NAMALWA (cell line): ENCODE measurements around the gene GLB1L2.

ENCODE experiments used
- DNase-seq: peaks from one replicate; pipeline ENCODE4 v3.0.0-alpha.2; 2015; ENCODE audit warnings: low spot score

The GLB1L2 gene

DNA sequence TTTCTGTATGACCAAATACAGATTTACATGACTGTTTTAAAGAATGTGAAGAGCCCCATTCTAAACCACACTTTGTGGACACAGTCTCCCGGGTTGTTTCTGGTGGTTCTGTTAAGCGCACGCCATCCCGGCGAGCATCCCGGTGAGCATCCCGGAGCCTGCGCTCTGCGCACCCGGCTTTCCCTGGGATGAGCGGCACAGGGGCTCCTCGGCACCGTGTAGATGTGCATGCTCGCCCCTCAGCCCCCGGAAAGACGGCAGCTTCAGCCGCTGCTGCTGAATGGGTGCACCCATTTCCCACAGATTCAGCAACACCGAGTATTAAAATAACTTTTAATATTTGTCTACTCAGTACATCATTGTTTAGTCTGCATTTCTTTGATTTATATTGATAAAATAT lies 36.0 kb downstream of the GLB1L2 start:
- DNase-seq: no peak

DNA sequence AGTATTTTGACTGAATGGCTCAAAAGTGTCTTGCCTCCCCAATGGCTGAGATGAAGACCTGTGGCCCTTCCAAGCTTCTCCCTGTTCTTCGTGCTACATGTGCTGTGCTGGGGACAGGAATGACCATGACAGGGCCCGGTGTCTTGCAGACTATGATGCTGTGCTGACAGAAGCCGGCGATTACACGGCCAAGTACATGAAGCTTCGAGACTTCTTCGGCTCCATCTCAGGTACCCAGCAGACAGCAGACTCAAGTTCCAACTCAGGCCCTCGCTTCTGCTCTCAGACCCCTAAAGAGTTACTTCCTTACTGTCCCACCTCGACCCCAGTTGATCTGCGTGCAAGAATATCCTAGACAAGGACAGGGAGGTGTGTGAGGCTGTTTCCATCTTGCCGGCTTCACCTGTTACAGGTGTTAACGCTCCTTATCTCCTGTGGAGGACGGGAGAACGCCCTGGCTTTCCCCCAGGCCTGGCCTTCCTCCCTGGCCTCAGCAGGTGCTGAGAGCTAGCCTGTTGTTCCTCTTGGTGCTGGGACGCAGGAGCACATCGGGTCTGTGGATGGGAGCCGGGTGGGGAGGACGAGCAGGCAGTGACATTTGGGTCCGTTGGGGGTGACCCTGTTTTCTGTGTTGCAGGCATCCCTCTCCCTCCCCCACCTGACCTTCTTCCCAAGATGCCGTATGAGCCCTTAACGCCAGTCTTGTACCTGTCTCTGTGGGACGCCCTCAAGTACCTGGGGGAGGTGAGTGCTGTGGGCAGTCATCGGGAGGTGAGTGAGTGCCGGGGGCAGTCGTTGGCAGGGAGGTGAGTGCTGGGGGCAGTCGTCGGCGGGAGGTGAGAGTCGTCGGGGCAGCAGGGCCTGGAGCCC lies 38.1 kb downstream of the GLB1L2 start:
- DNase-seq: no peak

DNA sequence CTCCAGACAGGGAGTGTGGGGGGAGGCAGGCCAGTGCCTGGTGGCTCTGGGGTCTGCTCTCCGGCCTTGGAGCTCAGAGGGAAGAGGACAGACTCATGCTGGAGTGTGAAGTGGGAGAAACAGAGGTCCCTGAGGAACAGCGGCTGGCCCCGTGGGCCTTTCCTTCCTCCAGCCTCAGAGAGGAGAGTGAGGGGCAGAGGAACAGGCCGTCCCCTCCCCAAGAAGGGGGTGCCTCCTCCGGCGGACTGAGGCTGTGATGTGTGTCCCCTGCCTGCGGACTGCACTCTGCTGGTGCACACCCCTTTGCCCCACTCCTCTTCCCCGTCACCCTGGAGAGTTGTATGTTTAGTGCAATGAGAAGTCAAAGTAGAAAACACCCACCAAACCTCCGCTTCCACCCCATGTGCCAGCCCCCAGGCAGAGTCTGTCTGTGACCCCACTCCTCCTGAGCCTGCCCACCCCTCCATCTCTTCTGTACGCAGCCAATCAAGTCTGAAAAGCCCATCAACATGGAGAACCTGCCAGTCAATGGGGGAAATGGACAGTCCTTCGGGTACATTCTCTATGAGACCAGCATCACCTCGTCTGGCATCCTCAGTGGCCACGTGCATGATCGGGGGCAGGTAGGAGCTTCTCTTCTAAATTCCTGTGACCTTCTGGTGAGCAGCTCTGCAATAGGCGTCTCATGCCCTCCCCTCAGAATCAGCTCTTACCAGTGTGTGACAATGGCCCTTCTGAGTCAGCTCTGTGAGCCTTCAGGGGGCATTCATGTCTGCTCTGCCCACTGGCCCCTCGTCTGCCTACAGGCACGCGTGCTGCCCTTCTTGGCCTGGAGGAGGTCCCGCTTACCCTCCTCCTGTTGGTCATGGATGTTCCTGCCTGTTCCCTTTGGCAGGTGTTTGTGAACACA lies 39.0 kb downstream of the GLB1L2 start:
- no peak for DNase-seq

DNA sequence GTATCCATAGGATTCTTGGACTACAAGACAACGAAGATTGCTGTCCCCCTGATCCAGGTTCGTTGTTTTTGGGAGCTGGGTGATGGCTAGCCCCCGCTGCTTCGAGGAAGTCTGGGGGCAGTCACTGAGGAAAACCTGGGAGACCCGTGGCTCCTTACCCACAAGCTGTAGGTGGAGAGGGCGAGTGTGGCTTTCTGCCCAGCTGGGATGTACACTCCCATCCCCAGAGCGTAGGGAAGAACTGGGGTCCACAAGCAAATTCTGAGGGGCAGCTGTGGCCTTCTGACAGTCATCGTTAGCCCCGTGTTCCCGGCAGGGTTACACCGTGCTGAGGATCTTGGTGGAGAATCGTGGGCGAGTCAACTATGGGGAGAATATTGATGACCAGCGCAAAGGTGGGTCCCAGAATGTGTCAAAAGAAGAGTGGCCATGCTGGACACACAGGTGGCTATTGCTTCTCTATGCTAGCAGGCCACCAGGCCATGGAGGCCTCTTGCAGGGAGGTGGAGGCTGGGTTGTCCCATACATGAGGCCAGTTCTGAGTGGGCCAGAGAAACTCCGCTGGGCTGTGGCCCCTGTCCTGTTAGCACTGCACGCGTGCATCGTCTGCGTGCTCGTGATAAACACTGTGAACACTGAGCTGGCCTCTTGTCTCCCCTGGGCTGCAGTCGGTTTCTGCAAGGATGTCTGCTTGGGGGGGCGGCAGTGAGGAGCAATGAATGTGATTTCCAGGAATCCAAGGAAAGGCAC lies 39.8 kb downstream of the GLB1L2 start:
- DNase-seq: no peak

DNA sequence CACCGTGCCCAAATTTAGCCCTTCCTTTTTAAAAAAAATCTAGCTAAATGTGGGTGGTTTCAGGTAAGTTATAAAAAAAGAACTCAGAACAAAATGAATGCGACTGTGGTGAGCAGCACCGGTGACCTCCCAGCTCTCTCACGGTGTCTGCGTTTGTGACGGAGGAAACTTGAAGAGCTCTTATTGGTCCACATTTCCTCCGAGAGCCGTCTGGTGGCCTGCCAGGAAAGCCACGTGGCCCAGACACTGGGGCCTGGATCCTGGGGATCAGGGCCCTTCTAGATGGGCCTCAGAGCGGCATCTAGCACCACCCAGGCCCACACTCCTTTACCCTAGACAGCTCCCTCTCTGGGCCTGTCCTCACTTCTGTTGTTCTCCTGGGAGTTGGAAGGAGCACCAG lies 40.7 kb downstream of the GLB1L2 start:
- no peak for DNase-seq

DNA sequence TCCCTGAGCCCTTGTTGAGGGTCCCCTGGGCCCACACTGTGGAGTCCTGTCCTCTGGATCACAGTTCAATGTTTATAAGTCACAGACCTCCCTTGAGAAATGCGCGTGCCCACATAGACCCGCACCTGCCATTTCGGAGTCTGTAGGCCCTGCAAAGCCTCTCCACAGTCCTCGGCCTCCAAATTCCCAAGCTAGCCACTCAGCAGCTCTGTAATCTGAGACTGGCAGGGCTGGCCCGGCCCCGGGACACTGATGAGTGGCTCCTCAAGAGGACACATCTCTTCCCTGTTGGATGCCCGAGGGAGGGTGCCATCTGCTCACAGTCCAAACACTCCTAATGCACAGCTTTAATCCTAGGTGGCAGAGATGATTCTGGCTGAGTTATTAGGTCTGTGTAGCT lies 41.2 kb downstream of the GLB1L2 start:
- no peak for DNase-seq

DNA sequence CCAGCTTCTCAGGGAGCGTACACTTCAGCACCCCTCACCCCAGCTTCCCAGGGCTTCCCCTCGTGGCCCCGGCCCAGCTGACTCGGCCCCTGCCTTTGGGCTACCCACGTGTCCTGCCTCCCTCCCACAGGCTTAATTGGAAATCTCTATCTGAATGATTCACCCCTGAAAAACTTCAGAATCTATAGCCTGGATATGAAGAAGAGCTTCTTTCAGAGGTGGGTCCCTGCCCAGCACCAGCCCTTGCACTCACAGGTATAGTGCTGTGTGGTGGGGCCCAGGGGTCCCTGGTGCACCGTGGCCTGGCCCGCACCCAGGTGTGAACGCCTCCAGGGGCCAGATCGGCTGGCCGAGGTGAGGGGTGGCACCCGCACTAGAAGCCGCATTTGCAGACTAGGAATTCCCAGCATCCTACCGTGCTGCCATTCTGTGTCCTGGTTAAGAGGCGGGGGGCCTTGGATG lies 41.8 kb downstream of the GLB1L2 start:
- DNase-seq: no peak

DNA sequence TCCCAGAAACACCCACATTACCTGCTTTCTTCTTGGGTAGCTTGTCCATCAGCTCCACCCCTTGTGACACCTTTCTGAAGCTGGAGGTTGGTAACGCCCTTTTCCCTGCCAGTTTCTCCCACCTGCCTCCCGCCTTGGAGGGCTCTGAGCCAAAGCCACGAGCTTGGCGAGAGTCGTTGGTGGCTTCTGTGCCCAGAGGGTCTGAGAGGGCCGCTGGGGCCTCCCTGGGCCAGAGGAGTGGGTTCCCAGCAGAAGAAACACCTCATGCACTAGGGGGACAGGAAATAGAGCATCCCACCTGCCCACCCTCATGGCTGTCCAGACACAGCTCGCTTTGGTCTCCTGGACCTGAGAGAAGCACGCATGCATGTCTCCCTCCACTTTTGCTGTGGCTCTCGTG lies 42.4 kb downstream of the GLB1L2 start:
- no peak for DNase-seq

DNA sequence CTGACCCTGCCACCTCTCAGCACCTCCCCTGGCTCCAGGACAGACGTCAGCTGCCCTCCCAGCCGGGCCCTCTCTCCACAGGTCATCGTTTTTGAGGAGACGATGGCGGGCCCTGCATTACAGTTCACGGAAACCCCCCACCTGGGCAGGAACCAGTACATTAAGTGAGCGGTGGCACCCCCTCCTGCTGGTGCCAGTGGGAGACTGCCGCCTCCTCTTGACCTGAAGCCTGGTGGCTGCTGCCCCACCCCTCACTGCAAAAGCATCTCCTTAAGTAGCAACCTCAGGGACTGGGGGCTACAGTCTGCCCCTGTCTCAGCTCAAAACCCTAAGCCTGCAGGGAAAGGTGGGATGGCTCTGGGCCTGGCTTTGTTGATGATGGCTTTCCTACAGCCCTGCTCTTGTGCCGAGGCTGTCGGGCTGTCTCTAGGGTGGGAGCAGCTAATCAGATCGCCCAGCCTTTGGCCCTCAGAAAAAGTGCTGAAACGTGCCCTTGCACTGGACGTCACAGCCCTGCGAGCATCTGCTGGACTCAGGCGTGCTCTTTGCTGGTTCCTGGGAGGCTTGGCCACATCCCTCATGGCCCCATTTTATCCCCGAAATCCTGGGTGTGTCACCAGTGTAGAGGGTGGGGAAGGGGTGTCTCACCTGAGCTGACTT lies 43.2 kb downstream of the GLB1L2 start:
- no peak for DNase-seq

DNA sequence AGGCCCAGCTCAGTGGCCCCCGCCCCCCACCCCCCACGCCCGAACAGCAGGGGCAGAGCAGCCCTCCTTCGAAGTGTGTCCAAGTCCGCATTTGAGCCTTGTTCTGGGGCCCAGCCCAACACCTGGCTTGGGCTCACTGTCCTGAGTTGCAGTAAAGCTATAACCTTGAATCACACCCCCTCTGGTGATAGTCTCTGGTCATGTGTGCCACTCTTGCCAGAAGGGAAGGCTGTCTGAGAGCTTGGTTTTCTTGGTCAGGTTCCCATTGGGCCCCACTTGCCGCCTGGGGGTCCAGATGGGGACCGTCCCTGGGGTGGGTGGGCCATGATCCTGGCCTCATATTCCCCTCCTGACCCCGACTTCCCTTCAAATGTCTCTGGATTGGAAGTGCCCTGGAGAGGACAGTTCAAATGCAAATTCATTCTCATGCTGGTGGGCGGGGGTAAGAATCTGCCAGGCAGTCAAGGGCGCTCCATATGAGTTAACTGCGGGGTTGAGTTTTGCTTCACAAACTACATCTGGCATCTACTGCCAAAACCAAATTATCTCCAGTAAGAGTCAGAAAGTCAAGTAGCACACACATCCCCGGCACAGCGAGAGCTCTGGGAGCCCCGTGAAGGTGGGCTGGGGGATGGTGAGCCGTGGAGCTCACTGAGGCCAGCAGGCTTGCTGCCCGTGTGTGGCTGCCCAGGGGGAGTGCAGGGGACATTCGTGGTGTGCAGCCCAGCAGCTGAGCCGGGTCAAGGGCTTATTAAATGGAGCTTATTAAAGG lies 44.5 kb downstream of the GLB1L2 start:
- DNase-seq: no peak

DNA sequence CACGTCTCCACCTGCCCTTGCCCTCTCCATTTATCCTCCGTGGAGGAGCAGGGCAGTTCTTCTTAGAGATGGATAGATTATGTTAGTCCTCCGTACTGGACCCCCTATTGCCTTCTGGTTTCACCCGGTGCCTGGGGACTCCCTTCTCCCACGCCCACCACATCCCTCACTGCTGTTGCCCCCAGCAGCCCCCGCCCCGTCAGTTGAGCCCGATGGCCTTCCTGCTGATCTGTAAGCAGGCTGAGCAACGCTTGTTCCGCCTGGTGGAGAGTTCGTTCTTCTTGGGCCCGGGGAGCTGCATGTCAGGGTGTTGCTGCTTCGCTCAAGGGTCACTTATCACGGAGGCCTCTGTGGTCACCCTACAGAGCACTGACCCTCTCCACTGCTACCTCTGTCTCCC lies 46.1 kb downstream of the GLB1L2 start:
- DNase-seq: no peak

DNA sequence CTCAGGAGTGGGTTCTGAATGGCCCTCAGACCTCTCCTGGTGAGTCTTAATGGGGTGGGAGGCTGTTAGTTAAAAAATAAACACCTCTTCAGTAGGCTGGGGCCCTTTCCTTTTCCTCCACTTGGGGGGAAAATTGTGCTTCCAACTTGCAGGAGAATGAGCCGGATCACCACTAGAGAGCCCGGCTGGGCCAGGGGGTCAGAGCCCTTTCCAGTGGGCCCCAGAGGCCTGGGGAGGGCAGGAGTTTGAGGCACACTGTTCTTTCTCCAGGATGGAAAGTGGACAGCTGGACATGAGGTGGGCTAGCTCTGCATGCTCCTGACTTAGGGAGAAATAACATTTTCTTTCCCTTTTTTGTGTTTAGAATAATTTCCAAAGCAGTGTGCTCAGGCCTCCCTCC lies 47.5 kb downstream of the GLB1L2 start:
- no peak for DNase-seq

DNA sequence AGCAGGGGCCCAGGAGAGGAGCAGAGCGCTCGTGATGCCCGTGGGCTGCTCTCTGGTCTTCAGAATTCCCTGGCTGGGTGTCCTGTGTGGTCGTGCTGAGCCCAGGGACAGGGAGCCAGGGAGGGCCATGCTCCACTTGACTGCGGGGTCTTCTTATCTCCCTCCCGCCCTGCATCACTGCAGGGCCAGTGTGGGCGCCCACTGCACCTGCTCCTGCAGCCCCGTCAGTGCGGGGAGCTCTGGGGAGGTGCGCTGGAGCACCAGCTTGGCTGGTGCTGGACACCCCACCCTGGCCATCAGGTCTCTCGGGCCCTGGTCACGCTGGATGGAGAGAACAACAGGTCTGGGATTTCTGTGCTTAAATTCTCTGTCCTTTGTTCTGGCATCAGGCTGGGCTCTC lies 48.4 kb downstream of the GLB1L2 start:
- no peak for DNase-seq

DNA sequence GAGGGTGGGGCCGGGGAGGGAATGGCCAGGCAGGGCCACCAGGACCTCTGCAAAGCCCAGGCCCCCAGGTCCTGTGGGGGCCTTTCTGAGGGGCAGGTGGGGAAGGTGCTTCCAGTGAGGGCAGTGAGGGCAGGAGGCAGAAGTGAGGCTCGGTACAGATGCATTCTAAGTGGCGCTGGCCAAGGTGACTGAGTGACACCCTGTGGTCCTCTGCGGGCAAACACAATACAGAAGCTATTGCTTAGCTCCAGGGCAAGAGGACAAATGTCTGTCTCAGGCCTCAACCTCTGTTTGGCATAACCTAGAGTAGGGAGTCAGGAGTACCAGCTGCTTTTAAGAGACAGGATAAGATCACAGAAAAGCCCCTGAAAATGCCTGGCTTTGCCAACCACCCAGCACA lies 49.0 kb downstream of the GLB1L2 start:
- no peak for DNase-seq

DNA sequence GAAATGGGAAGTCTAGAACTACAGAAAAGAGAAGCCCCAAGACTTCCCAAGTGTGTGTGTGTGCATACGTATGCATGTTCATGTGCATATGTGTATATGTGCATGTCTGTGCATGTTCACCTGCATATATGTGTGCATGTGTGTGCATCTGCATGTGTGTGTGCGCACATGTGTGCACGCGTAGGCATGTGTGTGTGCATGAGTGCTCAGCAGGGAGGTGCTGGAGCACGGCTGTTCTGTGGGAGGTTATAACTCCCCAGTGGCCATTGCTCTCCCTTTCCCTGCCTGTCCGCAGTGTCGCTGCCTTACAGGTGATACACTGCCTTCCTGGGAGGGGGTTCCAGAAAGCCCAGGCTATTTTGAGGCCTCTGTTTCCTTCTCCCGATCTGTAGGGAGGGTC lies 50.5 kb downstream of the GLB1L2 start:
- no peak for DNase-seq

DNA sequence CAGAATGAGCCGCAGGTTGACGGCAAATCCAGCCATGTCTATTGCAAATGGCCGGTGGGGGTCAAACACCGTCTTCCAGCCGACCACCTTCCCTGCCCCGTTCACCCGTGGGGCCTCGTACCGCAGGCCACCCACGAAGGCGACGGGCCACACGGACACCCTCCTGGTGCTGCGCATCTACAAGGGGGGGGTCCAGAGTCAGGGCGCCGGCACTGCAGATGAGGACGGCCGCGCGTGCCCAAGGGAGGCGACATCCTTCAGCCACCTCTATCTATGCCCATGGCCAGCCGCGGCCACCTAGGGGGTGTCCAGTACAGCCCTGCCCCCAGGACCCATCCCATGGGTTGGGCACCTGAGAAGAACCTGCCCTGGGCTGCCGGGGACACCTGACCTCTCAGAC lies 51.0 kb downstream of the GLB1L2 start:
- DNase-seq: no peak

DNA sequence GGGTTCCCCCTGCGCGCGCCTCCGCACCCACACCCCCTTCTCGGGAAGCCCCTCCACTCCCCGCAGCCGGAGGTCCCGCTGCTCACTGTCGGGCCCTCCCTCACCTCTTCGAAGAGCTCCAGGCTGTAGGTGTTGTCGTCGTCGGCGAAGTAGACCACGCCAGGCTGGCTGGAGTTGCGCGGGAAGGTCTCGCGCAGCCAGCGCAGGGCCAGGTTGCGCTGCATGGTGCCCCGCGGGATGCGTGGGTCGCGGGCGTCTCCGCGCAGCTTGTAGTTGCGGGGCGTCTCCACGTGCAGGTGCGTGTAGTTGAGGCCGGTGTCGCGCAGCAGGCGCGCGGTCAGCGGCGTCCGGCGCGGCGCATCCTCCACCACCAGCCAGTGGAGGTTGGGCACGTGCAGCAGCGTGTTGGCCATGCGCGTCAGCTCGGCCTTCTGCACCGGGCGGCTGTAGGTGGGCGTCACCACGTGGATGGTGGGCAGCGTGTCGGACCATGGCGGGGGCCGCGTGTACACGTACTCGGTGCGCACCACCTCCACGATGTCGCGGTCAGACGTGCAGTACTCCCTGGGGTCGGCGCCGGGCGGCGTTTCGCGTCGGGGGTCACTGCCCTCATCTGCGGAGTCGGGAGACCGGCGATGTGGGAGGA lies 51.9 kb downstream of the GLB1L2 start:
- DNase-seq: no peak

DNA sequence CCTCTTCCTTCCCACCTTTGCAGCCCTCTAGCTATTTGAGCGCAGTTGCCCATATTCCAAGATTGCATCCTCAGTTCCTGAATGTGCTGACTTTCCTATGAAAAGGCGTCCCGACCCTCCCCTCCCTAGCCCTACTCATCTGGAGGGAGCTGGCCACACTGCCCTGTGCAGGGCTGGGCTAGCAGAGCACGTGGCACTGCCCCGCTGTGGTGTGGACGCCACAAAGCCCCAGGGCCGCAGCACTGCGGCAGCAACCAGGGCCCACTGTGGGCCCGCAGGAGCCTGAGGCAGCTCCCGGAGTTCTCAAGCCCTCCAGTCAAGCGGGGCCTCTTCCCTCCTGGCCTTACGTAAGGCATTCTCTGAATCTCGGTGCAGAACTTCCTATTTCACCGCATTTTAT lies 52.6 kb downstream of the GLB1L2 start:
- DNase-seq: no peak

DNA sequence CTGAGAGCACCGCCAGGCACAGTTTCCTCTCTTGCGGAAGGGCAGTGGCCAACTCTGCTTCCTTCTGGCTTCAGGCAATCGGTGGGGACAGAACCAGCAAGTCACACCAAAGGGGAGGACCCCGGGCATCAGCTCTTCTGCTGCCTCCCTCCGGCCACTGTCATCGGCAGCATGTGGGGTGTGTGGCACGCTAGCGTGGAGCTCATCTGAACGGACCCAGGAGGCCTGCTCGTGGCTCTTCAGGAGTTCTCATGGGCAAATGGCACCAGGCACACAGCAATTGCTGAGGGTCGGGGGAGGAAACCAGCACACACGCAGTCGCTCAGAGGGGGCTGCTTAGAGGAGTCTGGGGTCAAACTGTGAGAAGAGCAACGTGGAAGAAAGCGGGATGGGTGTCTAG lies 53.4 kb downstream of the GLB1L2 start:
- DNase-seq: no peak

DNA sequence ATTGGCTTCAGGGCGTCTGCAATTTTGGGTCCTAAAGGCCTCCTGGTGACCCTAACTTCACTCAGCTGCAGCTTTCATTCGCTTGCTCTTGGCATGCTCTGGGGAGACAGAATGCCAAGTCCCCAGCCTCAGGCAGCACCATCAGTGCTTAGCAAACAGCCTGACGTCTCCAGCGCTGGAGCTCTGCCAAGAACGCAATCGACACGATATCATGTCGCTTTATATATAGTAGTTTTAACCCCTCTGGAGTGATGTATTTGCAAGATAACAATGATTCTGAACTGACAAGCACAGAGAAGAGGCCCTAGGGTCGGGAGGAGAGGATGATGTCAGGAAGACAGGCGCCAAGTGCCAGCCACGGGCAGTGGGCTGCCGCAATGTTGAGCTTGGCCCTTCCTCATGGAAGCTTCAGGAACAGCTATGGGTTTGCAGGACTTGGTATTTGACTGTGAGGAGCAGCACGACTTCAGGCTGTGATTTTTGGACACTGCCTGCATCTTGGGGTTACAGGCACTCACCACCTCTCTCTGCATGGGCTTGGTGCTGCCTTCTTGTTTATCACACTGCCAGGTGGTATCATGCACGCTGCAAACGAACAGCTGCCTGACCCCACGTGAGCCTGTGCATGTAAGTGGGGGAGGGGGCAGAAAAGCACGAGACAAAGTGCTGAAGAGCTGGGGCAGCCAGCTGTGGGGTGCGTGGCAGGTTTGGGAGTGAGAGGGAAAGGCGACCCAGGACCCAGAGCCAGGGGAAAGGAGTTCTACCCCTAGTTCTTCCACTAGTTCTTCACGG lies 54.2 kb downstream of the GLB1L2 start:
- DNase-seq: peak; percentile 26
